ENCODE data around the gene KDELR3.
"Not testable (repeated sequence)": the region's sequence is repeated elsewhere in the genome, so short reads cannot be mapped to it uniquely, and the experiment has no call there.

Gene KDELR3

DNA sequence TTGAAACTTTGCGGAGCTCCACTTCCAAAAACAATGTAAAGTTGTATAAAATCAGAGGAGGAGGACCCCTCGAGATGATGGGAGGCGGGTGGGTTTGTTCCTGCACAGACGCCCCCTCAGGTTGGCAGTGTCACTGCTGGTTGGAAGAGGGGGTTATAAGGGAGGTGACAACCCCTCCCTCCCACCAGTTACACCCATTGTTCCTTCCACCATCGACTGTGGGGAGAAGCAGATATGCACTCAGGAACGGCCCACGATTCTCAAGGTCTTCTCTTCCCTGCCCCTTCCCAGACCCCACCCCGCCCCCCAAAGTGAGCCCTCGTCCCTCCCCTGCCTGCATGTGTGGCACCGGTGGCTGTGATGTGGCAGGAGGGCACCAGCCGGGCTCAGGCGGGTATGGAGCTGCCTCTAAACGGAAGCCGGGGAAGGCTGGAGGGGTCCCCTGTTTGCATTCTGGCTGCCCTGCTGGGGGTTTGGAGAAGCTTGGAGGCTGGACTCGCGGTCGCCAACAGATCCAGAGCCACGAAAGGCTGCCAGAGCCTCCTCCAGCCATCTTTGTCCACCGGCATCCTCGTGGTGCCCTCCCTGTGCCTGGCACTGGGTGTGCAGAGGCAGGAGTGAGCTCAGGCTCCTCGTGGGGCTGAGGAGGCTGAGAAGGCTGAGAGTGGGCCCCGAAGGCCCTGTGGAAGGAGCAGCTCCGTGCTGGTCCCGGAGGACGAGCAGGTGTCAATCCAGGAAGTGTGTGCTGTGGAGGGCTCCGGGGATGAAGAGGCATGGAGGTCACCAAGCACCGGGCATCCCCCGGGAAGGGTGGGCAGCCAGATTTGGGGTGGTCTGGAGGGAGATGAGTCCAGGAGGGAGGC is 778 bp downstream of the KDELR3 start:
- DNase-seq (no peak), ATAC-seq (replicated peaks) (no peak)
- Mint-ChIP-seq H3K27ac (no peak overlapping the region), H3K27me3 (peaks cover 28 to 46% of the 10 kb centered on the region in 2 donors), H3K9me3 (no peaks in the 10 kb centered on the region), H3K4me1 (ENCODE audit: low read depth in 2 of 2) (peaks cover 7 to 8% of the 10 kb centered on the region in 2 donors), H3K36me3 (ENCODE audit: insufficient read depth) (peaks cover 5% of the 10 kb centered on the region), H3K4me3 (peak overlapping the region; percentile 43 to 62)

DNA sequence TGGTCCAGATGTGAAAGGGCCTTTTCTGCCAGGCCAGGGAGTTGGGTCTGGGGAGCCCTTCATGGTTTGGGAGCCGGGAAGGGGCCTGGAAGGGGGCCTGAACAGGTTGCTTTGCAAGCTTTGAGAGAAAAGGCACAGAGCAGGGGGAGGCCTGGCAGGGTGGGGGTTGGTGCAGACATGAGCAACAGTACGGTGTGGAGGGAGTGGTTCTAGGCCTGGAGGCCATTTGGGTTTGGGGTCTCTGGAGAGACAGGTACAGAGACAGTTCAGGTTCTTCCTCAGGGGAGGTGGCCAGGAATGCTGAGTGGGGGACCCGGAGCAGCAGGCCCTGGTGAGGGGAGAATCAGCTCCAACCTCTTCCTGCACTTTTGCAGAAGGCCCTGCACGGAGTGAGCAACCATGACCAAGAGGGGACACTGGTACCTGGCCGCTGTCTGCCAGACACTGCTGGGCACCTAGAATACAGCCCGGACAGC is 1.4 kb downstream of the KDELR3 start:
- H3K27me3 Mint-ChIP-seq: peaks cover 23 to 40% of the 10 kb centered on the region in 2 donors

DNA sequence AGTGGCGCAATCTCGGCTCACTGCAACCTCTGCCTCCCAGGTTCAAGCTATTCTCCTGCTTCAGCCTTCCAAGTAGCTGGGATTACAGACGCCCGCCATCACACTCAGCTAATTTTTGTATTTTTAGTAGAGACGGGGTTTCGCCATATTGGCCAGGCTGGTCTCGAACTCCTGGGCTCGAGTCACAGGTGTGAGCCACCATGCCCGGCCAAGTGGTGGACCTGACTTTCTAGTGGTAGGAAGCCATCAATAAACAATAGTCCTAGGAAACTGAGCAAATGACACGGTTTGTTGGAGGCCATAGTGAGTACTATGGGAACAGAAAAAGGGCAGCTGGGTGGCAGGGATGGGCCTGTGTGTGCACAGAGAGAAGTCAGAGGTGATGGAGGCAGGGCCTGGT is 2.3 kb downstream of the KDELR3 start:
- H3K4me1 Mint-ChIP-seq (ENCODE audit: low read depth in 2 of 2); H3K9me3 Mint-ChIP-seq; DNase-seq; ATAC-seq (replicated peaks); H3K27ac Mint-ChIP-seq; H3K36me3 Mint-ChIP-seq (ENCODE audit: insufficient read depth): not testable (repeated sequence)
- peak overlapping the region in 1 of 2 donors; percentile 31 for H3K4me3 Mint-ChIP-seq
- peaks cover 23 to 37% of the 10 kb centered on the region in 2 donors for H3K27me3 Mint-ChIP-seq

More for the DNA sequence above, 1.4 kb downstream of the KDELR3 start:
- ATAC-seq (replicated peaks) (no peak), DNase-seq (no peak)
- peaks cover 8% of the 10 kb centered on the region for H3K36me3 Mint-ChIP-seq (ENCODE audit: insufficient read depth)
- H3K27ac Mint-ChIP-seq: no peak overlapping the region
- peaks cover 7 to 8% of the 10 kb centered on the region in 2 donors for H3K4me1 Mint-ChIP-seq (ENCODE audit: low read depth in 2 of 2)
- H3K9me3 Mint-ChIP-seq: no peaks in the 10 kb centered on the region
- no peak overlapping the region for H3K4me3 Mint-ChIP-seq

DNA sequence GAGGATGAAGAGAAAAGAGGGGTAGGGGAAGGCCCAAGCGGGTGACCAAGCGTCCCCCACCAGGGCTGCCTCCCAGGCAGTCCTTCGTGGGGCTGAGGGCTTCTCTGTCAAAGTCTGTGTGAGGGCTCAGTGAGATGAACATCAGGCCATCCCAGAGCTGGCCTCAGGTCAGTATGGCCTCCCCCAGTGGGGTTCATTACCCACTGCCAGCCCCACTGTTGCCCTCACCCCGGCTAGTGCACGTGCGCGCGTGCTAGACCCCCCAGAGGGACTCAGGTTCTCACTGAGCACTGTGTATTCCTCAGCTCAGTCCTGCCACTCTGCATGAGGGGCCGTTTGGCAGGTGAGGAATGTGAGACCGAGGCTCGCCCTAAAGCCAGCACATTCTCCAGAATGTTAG is 3.3 kb downstream of the KDELR3 start:
- Mint-ChIP-seq H3K9me3 (no peaks in the 10 kb centered on the region), H3K27ac (no peak overlapping the region), H3K36me3 (ENCODE audit: insufficient read depth) (peaks cover 10% of the 10 kb centered on the region), H3K4me3 (no peak overlapping the region), H3K4me1 (ENCODE audit: low read depth in 2 of 2) (peaks cover 7 to 8% of the 10 kb centered on the region in 2 donors), H3K27me3 (peaks cover 23 to 26% of the 10 kb centered on the region in 2 donors)
- ATAC-seq (replicated peaks): no peak
- no peak for DNase-seq

DNA sequence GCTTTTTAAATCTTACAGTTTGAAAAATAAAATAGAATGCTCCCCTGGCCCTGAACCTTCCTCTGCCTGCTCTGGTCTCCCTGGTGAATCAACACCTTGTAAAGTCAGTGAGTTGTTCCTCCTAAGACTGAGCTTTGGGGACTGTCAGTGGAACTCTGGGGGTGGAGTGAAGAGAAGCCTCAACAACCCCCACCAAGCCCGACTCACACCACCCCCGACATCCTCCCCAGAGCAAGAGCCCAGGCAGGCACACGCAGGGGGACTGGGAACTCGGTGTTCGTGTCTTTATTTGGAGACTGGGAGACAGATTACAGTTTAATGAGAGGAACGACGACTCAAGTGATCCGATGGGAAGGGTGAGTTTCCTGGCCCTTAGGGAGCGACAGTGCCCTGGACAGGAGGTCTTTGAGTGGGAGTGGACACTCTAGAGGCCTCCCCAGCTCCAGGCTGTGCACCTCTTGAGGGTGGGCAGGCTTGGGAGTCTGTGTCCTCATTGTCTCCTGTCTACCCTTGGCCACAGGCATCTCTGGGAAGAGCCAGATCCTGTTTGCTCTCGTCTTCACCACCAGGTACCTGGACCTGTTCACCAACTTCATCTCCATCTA is 6.2 kb downstream of the KDELR3 start:
- H3K27me3 Mint-ChIP-seq: peaks cover 4 to 7% of the 10 kb centered on the region in 2 donors
- H3K4me3 Mint-ChIP-seq: no peak overlapping the region
- ATAC-seq (replicated peaks) (no peak), DNase-seq (no peak)
- no peaks in the 10 kb centered on the region for H3K4me1 Mint-ChIP-seq (ENCODE audit: low read depth in 2 of 2)
- H3K9me3 Mint-ChIP-seq: no peaks in the 10 kb centered on the region
- H3K27ac Mint-ChIP-seq: no peak overlapping the region
- peaks cover 6% of the 10 kb centered on the region for H3K36me3 Mint-ChIP-seq (ENCODE audit: insufficient read depth)

DNA sequence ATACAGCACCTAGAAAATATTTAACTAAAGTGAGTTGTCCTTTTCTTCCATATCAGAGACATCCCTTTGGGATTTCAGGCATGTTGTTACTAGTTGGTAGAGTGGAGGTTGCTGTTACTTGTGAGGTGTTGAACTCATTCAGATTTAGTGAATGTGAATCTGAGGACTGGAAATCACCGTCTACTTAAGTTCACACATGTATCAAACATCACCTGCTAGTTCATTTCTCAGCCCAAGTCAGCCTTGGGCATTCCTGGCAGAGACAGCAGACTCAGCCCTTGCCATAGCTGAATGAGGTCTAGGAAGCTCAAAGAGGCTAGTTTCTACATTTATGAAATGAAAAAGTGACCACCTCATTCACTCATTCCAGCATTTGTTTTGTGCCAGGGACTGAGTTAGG is 9.7 kb downstream of the KDELR3 start:
- peak overlapping the region in 1 of 2 donors; percentile 55 for H3K27ac Mint-ChIP-seq
- ATAC-seq (replicated peaks): no peak
- H3K4me1 Mint-ChIP-seq (ENCODE audit: low read depth in 2 of 2): peaks cover 2 to 6% of the 10 kb centered on the region in 2 donors
- peaks cover 32% of the 10 kb centered on the region for H3K36me3 Mint-ChIP-seq (ENCODE audit: insufficient read depth)
- H3K27me3 Mint-ChIP-seq: no peaks in the 10 kb centered on the region
- H3K9me3 Mint-ChIP-seq: no peaks in the 10 kb centered on the region
- H3K4me3 Mint-ChIP-seq: no peak overlapping the region
- no peak for DNase-seq

DNA sequence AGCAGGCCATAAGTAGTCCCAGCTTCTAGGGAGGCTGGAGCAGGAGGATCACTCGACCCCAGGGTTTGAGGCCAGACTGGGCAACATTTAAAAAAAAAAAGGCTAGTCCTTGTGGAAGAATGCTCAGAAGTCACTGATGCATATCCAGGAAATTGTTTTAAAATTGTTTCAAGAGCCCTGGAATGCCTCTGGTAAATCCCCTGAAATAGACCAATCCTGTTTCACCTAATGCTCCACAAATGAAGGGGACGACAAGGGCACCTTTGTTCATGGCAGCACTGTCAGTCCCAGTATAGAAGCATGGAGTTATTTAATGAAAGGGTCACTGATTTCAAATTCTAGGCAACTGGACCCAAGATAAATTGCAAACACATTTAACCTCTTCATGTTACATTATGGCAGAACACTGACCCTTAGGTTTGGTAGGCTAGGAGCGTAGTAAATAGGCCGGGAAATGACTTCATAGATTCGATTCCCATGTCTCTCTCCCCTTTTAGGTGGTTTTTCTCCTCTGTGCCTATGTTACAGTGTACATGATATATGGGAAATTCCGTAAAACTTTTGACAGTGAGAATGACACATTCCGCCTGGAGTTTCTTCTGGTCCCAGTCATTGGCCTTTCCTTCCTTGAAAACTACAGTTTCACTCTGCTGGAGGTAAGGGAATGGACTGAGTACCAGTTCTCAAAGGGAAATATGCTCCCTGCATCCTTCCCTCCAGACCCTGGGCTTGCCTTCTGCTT is 11.4 kb downstream of the KDELR3 start:
- H3K36me3 Mint-ChIP-seq (ENCODE audit: insufficient read depth): peaks cover 44% of the 10 kb centered on the region
- ATAC-seq (replicated peaks) (no peak), DNase-seq (no peak)
- H3K4me1 Mint-ChIP-seq (ENCODE audit: low read depth in 2 of 2): peaks cover 3 to 12% of the 10 kb centered on the region in 2 donors
- no peaks in the 10 kb centered on the region for H3K9me3 Mint-ChIP-seq
- H3K4me3 Mint-ChIP-seq: no peak overlapping the region
- H3K27ac Mint-ChIP-seq: peak overlapping the region in 1 of 2 donors; percentile 46
- H3K27me3 Mint-ChIP-seq: no peaks in the 10 kb centered on the region

DNA sequence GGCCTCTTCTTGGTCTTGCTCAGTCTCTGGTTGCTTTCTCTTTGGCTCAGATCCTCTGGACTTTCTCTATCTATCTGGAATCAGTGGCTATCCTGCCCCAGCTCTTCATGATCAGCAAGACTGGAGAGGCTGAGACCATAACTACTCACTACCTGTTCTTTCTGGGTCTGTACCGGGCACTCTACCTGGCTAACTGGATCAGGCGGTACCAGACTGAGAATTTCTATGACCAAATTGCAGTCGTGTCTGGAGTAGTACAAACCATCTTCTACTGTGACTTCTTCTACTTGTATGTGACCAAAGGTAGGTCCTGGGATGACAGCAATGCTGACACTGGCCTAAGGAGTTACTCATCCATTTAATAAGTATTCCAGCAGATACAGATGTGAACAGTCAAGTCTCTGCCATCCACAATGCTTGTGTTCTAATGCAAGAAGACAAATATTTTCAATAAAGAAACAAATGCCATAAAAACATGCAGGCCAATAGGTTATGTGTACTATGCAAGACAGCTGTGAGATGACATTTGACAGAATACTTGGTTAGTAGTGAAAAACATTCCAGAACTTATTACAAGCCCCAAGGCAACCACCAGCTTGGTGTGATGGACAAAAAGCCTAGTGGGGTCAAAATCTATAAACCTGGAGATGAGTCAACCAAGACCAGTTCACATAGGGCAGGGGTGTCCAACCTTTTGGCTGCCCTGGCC is 13.4 kb downstream of the KDELR3 start:
- no peaks in the 10 kb centered on the region for H3K27me3 Mint-ChIP-seq
- H3K36me3 Mint-ChIP-seq (ENCODE audit: insufficient read depth): peaks cover 61% of the 10 kb centered on the region
- H3K4me1 Mint-ChIP-seq (ENCODE audit: low read depth in 2 of 2): peaks cover 5 to 19% of the 10 kb centered on the region in 2 donors
- no peaks in the 10 kb centered on the region for H3K9me3 Mint-ChIP-seq
- no peak for DNase-seq
- H3K4me3 Mint-ChIP-seq: no peak overlapping the region
- H3K27ac Mint-ChIP-seq: peak overlapping the region; percentile 69 to 91
- no peak for ATAC-seq (replicated peaks)

DNA sequence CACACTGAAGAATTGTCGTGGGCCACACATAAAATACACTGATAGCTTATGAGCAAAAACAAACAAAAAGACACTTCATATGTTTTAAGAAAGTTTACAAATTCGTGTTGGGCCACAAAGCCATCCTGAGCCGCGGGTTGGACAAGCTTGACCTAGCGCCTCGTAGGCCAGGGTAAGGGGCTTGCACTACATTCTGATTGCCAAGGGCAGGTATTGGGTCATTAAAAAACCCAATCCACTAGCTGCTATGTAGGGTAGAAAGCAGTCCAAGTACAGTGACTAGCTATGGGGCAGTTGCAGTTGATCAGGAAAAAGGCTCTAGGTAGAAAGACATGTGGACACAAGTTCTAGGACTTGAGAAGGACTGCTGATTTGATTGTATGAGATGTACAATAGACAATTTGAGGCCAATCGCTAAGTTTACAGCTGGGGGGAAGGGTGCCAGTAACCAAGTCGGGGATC is 14.0 kb downstream of the KDELR3 start:
- no peaks in the 10 kb centered on the region for H3K9me3 Mint-ChIP-seq
- no peaks in the 10 kb centered on the region for H3K27me3 Mint-ChIP-seq
- ATAC-seq (replicated peaks) (no peak), DNase-seq (no peak)
- peaks cover 66% of the 10 kb centered on the region for H3K36me3 Mint-ChIP-seq (ENCODE audit: insufficient read depth)
- H3K27ac Mint-ChIP-seq: peak overlapping the region in 1 of 2 donors; percentile 69
- peaks cover 5 to 23% of the 10 kb centered on the region in 2 donors for H3K4me1 Mint-ChIP-seq (ENCODE audit: low read depth in 2 of 2)
- no peak overlapping the region for H3K4me3 Mint-ChIP-seq

DNA sequence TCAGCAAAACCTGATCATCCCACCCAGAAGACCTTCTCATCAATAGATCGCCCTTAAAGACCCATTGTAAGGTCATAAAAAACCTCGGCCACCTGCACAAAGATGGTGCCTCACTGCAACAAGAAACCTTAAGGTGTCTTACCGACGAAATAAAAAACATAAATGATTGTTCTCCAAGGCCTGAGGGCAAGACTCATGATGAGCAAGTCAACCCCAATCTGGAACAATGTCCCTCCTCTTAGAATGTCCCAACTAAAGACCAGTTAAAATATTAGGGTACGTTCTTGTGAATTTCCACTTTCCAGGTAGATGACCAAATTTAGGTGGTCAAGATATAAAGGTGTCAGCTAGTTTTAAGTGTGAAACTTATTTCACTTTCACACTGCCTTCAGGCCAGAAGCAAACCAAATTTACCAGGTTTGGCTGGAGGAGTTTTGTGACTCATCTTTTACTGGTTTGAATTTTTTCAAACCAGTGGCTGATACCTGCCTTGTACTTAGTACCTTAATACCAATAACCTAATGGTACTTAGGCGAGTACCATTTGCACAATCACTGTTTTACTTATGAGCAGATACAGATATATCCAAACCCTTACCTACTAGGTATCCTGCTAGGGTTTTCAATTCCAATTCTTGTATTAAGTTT is 14.9 kb downstream of the KDELR3 start:
- peak overlapping the region in 1 of 2 donors; percentile 23 for H3K27ac Mint-ChIP-seq
- no peaks in the 10 kb centered on the region for H3K27me3 Mint-ChIP-seq
- no peaks in the 10 kb centered on the region for H3K9me3 Mint-ChIP-seq
- DNase-seq (no peak), ATAC-seq (replicated peaks) (no peak)
- H3K36me3 Mint-ChIP-seq (ENCODE audit: insufficient read depth): peaks cover 75% of the 10 kb centered on the region
- peaks cover 6 to 25% of the 10 kb centered on the region in 2 donors for H3K4me1 Mint-ChIP-seq (ENCODE audit: low read depth in 2 of 2)
- no peak overlapping the region for H3K4me3 Mint-ChIP-seq

DNA sequence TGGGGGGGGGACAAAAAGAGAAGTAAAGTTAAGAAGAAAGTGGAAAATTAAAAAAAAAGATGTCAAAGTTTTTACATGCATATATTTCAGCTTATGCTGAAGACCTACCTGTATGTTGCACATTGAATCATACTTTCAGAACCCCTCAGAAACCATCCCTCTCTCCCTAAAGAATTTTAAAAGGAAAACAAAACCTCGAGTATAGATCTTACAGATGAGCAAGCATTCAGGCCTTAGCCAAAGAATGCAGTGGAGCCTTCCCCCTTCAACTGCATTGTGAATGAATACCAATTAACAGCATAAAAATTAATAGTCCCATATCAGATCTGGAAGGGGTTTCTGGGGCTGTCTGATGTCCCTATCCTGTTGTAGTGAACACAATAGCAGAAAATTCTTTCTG is 16.3 kb downstream of the KDELR3 start:
- Mint-ChIP-seq H3K27me3 (no peaks in the 10 kb centered on the region), H3K27ac (peak overlapping the region; percentile 54 to 79), H3K4me3 (no peak overlapping the region), H3K36me3 (ENCODE audit: insufficient read depth) (peaks cover 89% of the 10 kb centered on the region), H3K4me1 (ENCODE audit: low read depth in 2 of 2) (peaks cover 9 to 30% of the 10 kb centered on the region in 2 donors), H3K9me3 (no peaks in the 10 kb centered on the region)
- no peak for DNase-seq
- no peak for ATAC-seq (replicated peaks)

DNA sequence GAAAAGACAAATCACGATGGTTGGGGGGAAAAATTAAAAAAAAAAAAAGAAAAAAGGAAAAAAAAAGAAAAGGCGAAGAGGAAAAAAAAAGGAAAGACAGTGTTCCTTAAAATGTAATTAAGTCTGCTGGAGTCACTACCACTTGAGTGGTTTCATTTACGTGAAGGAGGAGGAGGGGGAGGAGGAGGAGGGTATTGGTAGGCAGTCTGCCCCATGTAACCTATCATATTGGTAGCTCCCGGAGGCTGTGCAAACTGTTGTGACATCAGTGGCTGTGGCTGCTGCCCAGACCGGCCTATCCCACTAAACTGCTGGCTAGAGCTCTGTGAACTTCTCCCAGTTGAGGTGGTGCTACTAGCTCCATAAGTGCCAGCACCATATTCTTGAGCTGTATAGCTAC is 17.9 kb downstream of the KDELR3 start:
- ATAC-seq (replicated peaks) (peak; percentile 31), DNase-seq (no peak)
- no peaks in the 10 kb centered on the region for H3K9me3 Mint-ChIP-seq
- H3K4me1 Mint-ChIP-seq (ENCODE audit: low read depth in 2 of 2): peaks cover 11 to 38% of the 10 kb centered on the region in 2 donors
- peak overlapping the region in 1 of 2 donors; percentile 16 for H3K27ac Mint-ChIP-seq
- peak overlapping the region in 1 of 2 donors; percentile 5 for H3K4me3 Mint-ChIP-seq
- no peaks in the 10 kb centered on the region for H3K27me3 Mint-ChIP-seq
- H3K36me3 Mint-ChIP-seq (ENCODE audit: insufficient read depth): peaks cover 95% of the 10 kb centered on the region

Data from effector memory CD8-positive, alpha-beta T cell (primary cell).